ENCODE data around the gene CRKL. TPM values are rescaled to one million over a fixed set of nuclear protein-coding genes. Genes with fewer than 3 reads are reported as not detected.
A peak's percentile ranks its signal among the peaks of the same experiment; 100 is the strongest.

Gene CRKL
- total RNA-seq, 1 experiment from 2014 or later, result 43.9 TPM

- no peak for DNase-seq (ENCODE audit: low read depth)
Observed at GRCh38 chr22:20951932-20952380, 34.7 kb downstream of the CRKL start.

DNA sequence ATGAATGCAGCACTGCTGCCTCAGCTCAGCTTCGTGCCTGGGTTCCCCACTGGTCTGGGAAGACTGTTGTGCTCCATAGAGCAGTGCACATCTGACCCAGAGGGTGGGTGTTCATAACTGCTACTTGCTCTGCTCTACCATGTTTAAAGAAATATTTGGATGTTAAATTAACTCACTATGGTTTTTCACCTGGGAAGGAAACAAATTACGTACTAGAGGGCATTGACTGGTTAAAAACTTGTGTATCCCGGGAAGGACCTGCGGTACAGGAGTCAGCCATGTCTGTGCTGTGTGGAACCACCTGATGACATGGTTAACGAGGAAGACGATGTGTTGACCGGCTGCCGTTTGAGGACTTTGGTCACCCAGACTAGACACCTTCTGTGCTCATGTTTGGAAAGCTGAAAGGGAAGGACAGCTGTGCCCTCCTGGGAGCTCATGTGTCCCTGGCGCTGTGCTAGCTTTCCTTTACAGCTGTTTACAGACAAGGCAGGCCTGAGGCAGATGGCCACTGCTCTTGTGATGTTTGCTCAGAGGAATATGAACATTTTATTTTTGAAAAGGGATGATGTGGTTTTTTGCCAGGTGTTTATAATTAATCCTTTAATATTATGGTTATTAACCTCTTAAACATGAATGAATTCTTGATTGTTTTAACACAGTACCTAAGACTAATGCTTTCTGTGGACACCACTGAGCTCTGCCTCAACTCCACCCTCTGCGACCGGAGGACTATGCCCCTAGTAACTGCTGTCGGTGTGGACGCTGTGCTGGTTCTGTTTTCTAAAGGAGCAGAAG, 35.5 kb downstream of the CRKL start:
- no peak for DNase-seq (ENCODE audit: low read depth)

DNA sequence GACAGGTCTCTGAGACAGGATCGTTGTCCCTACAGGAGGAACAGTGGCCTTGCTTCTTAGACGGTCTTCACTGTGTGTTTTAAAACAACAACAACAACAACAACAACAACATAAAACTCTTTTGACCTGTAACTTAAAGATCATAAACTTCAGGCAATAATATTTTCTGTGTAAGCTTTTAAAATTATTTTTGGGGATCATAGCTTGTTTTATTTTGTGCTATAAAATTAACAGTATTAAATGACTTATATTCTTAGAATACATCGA, 36.1 kb downstream of the CRKL start:
- no peak for DNase-seq (ENCODE audit: low read depth)

DNA sequence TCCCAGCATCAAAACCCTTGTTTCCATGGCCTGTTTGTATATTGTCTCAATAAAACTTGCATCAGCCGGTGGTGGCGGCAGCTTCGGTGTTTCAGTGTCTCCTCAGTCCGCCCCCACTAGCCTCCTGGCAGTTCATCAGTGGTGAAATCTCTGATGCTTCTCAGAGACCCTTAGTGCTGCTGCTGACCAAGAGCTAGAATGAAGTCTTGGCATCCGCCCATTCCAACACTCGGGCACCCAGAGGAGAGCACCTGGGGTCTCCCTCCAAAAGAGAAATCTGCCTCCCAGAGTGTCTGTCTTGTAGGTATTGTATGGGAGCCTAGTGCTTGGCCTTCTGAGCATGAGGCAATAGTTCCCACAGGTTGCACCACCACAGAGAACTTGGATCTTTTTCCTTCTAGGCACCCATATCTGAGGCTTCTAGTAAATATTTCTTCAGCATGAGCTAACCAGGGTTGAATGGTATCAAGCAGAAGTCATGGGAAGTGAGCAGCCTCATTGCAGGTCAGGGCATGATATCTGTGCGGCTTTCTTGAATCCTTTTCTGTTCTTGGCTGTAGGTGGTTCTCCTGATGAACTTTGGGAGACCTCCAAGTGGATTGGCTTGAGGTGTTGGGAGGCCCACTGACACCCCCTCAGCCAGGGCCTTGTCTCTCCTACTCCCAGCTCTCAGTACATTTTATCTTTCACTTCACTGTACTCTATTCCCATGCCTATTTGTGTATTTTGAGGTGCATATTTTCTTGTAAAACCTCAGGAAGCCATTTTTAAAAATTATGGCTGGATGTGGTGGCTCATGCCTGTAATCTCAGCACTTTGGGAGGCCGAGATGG, 36.7 kb downstream of the CRKL start:
- DNase-seq (ENCODE audit: low read depth), result no peak

GRCh38 chr22:20955548-20955947, 38.3 kb downstream of the CRKL start:
- DNase-seq (ENCODE audit: low read depth), result no peak

- DNase-seq (ENCODE audit: low read depth), result peak; percentile 33
Observed at GRCh38 chr22:20956258-20957101, 39.3 kb downstream of the CRKL start.

DNA sequence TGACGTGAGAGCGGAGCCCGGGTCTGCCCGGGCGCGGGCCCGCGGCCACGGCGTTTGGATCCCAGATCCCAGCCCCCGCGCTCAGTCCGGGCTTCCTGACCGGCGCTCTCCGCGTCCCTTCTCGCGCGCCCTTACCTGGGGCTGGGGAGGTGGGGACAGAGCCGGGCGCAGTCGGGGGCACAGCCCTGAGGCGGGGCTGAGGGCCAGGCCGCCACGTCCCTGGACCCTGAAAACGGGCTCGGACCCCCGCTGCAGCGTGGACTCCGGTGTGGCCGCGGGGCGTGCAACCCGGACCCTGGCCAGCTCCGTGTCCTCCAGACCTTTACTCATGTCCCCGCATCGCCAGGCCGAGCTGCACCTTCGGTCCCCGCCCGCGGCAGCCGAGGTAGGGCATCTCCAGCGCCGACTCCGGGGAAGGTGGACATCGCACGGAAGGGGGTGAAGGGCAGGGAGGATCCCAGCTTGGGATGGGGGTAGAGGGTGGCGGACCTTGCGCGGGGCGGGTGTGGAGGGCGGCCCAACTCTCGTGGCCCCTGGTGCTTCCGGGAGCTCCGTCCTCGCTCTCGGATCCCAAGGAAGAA, 40.0 kb downstream of the CRKL start:
- no peak for DNase-seq (ENCODE audit: low read depth)

- DNase-seq (ENCODE audit: low read depth), result no peak
Observed at GRCh38 chr22:20957683-20958431, 40.6 kb downstream of the CRKL start.

GRCh38 chr22:20959578-20960461, 42.6 kb downstream of the CRKL start:
- DNase-seq (ENCODE audit: low read depth), result no peak

GRCh38 chr22:20960609-20961008, 43.4 kb downstream of the CRKL start:
- DNase-seq (ENCODE audit: low read depth), result no peak

DNA sequence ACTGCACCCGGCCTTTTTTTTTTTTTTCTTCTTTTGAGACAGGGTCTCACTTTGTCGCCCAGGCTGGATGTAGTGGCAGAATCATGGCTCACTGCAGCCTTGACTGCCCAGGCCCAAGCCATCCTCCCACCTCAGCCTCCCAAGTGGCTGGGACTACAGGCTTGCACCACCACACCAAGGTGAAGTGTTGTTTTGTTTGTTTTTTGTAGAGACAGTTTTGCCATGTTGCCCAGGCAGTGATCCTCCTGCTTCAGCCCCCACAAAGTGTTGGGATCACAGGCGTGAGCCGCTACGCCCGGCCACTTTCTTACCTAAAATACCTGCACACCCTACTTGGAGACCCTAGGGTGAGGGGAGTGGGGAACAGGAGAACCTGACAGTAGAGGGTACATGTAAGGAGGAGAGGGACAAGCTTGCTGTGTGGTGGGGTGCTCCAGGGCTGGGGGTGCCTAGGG, 45.3 kb downstream of the CRKL start:
- no peak for DNase-seq (ENCODE audit: low read depth)

DNA sequence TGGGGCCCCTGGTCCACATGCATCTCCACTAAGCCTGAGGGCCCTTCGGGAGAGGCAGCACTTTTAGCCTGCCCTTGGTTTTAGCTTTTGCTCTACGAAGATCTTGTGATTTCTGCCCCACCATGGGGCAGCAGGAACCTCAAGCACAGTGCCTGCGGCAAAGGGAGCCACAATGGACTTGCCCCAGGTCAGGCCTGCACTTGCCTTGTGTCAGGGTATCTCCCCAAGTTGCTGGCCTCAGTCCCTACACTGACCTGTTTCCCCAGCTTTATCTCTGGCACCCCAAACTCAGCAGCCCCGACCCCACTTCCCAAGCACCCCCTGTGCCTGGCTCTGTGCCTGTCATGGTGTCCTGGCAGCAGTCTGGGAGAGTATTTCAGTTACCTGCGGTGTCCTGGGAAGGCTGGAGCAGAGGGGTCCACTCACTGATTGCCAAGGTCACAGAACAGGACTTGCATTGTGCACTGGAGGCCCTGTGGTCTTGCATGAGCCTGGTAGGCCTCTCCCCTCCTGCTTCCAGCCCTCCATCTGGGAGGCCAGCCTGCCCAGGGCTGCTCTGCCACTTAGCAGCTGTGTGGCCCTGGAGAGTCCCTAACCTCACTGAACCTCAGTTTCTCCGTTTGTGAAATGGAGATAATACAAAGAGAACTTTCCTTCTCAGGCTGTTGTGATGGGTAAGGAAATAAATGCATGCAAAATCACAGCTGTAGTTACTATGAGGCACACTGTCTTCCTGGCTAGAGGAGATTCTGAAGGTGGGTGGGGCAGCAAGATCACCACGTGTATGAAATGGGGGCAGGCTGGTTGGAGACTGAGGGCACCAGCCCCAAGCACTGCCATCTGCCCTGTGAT, 46.2 kb downstream of the CRKL start:
- no peak for DNase-seq (ENCODE audit: low read depth)

- no peak for DNase-seq (ENCODE audit: low read depth)
Observed at GRCh38 chr22:20964090-20964798, 47.0 kb downstream of the CRKL start.

DNA sequence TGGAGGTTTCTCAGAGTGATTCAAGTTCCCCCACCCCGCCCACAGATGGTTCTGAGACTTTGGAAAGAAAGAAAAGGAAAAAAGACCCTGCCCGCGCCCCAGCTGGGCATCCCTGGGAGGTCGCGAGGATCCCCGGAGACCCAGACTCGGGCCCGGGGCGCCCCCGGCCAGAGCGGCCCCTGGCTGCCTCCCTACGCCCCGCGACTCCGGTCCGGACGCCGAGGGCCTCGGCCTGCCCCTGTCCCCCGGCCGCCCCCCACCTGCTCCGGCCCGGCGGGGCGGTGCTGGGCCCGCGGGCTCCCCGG, 47.5 kb downstream of the CRKL start:
- no peak for DNase-seq (ENCODE audit: low read depth)

- DNase-seq (ENCODE audit: low read depth), result no peak
Observed at GRCh38 chr22:20965104-20965887, 48.1 kb downstream of the CRKL start.

GRCh38 chr22:20965888-20966855, 49.0 kb downstream of the CRKL start:
- no peak for DNase-seq (ENCODE audit: low read depth)

Measured in M059J (cell line).